GM04503 (cell line): ENCODE measurements around the gene MAP7D2.

Experiments
- DNase-seq: peaks from one replicate; pipeline ENCODE4 v3.0.0-alpha.2; 2012; ENCODE audit warnings: low read depth

MAP7D2 gene

DNA sequence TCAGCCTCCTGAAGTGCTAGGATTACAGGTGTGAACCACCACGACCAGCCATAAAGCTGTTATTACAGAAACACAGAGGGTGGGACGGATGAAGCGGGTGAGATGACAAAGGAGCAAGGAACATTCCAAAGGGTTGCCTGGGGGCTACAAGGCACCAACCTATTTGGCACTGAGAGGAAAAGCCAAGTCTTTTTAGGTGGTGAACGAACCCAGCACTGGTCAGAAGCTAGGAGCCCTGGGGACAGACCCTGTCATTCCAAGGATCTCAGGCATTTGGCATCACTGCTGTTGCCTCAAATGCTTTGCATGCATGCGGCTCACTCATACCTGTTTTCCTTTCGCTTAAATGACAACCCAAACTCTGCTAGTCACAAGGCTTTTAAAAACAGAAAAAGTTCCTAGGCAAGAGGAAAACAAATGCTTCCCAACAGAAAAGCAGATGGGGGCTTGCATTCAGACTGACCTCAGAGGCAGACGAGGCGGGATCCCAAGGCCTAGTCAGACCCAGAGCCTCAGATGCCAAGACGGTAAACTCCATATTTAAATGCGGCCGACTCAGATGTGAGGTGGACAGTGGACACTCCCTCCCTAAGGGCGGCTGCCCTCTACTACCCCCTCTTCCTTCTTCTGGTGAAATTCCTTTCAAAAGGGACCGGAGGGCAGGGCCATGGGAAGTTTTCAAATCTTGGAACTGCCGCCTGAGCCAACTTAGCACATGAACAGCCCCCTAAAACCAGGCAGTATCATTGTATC is 4.5 kb downstream of the MAP7D2 start:
- DNase-seq, result no peak

DNA sequence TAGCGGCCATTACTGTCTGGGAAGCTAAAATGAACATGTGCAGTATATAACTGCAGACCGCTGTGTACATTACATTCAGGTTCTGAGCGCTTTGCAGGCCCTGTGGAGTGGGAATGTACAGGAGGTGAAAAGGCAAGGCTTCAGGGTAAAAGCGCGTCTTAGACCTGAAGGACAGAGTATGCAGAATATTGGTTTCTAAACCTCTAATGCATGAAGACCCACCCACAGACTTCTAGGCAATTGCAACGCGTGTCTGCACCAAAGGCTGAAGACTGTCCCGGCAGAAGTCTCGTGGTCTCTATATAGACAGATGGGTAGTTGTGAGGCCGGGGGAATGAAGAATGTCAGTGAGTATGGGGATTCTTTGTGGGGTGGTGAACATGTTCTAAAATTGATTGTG is 5.4 kb downstream of the MAP7D2 start:
- no peak for DNase-seq

DNA sequence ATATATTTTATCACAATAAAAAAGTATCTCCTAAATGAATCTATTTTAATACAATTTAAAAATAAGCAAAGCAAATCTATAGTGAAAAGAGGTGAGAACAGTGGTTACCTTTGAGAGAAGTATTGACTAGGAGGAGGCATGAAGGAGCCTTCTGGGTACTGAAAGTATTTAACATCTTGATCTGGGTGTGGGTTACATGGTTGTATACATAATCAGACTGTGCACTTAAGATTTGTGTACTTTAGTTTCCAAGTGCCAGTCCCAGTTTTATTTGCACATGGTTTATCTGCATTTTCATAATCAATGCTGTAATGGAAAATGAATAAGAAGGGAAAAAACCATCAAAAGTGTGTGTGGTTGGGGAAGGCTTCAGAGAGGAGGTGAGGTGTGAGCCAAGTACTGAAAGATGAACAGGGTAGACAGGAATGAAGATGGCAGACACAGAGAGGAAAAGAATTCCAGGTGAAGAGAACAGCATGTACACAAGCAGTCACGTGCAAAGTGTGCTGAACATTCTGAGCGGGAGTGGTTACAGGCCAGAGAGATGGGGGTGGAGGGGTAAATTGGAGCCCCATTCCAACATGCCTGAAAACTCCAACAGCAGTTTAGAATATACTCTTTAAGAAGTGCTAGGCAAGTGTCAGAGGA is 14.6 kb downstream of the MAP7D2 start:
- no peak for DNase-seq

DNA sequence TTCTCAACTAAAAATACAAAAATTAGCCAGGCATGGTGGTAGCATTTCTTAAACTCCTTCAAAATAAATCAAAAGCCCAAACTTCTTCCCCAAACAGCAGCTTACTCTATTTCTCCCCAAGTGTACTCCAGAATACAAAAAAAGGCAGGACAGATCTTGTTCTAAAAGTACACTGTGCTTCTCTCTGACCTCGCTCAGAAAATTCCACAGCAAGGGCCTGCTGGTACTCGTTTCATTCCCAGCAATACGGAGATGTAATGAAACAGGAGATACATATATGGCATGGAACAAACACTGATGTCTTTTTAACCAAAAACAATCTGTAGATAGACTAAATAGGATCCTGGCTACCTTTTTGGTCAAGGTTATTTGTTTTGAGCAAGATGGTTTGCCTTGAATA is 25.2 kb downstream of the MAP7D2 start:
- DNase-seq, result no peak

DNA sequence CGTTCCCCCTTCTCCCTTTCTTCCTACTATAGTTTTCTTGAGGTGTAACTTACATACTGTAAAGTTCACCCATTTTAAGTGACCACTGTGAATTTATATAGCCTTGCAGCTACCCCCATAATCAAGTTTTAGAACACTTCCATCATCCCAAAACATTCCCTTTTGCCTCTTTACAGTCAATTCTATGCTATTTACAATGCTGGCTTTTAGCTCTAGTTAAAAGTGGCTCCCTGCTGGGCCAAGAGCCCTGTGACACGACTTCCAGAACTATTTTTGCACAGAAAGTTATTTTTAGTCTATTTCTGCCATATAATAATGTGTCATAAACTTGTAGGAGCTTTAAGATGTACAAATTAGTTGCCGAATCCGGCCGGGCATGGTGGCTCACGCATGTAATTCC is 26.9 kb downstream of the MAP7D2 start:
- DNase-seq, result no peak

DNA sequence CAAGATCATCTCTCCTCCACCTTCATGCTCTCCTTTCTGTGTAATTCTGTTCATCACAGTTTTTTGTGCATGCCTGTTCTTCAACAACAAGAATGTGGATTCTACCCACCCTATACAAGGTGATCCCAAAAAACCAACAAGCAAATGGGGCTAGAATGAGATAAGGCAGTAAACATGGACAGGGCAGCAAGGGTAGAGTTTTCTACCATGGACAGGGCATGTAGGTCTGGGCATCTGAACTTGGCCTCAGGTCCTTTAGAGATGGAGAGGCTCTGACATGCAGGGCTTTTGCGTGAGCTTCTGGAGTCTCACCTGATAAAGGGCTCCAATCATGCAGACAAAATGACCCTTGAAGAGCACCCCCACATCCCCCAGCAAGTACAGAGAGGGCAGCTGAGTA is 36.4 kb downstream of the MAP7D2 start:
- DNase-seq, result no peak

DNA sequence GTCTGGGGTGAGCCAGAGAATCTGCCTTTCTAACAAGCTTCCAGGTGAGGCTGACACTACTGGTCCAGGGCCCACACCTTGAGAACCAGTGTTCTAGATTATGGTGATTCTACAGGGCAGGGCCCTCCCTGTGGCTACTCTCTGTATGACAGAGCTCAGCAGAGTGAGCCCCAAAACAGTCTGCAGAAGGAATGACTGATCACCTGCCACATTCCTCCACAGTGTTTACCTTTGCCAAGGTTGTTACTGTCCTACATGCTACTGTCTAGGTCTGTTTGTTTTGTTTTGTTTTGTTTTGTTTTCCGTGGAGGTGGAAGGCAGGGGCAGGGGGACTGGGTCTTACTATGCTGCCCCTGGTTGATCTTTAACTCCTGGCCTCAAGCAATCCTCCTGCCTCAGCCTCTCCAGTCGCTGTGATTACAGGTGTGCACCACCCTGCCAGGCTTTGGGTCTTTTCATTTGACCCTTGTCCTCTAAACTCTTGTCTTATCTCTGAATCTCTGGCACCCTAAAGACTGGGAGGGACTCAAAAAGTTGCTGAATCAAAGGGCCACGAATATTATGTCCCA is 45.1 kb downstream of the MAP7D2 start:
- DNase-seq, result no peak

DNA sequence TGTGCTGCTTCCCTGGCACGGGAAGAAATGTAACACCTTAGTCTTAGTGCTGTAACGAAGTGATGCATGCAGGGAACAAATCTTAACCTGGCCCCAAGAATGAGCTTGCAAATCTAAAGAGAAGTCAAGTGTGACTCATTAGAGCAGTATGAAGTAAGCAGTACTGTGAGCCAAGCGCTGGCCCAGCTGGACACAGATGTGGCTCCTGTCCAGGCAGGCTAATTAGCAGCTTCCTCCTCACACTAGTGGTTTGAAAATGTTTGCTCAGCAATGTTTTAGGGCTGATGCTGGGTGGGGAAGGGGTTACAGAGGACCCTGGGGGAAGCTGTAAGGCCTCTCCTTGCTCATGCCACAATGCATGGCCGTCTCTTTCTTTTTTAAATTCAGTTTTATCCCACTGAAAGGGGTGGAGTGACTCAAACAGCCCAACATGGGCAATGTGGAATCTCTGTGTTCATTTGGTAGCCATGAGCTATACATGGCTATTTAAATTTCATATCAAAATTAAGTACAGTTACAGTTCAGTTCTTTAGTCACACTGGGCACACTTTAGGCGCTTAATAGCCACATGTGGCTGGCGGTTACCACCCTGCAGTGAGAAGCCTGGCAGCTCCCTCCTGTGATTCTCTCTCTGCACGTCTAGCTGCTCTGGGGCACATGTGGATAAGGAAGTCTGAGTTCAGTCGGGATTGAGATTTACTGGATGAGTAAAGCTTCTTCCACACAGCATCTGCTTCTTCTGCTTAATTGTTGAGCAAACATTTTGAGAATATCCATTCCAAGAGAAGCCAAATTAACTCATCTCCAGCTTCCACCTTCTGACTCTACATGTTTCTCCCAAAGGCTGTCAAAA is 48.8 kb downstream of the MAP7D2 start:
- peak; percentile 56 for DNase-seq

DNA sequence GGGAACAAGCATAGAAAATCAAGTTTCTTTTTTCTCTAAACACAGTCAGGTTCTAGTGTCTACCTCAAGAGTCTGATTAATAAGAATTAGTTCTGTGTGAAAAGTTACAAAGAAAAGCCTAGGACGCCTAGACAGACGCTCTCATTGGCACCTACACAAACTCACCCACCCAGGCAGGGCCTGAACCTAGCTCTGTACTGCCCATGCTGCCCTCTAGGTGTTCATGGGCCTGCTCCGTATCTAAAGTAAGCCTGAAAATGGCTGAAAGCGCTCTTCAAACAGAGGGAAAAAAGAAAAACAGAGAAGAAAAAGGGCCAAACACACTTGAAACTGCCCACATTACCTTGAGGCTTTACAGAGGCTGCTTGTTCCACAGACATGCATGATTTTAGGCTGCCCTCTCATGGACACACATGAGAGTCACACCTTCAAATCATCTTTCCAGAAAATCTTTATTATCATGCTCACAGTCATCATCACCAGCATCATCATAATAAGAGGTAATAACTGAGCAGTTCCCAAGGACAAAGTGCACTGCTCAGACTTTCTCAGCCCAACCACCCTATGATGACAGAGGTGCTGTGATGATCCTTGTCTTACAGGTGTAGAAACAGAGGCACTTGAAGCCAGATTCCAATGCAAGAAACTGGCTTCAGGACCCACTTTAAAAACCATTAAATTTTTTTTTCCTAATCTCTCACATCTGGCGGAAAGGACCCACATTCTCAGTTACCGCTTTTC is 49.6 kb downstream of the MAP7D2 start:
- no peak for DNase-seq

DNA sequence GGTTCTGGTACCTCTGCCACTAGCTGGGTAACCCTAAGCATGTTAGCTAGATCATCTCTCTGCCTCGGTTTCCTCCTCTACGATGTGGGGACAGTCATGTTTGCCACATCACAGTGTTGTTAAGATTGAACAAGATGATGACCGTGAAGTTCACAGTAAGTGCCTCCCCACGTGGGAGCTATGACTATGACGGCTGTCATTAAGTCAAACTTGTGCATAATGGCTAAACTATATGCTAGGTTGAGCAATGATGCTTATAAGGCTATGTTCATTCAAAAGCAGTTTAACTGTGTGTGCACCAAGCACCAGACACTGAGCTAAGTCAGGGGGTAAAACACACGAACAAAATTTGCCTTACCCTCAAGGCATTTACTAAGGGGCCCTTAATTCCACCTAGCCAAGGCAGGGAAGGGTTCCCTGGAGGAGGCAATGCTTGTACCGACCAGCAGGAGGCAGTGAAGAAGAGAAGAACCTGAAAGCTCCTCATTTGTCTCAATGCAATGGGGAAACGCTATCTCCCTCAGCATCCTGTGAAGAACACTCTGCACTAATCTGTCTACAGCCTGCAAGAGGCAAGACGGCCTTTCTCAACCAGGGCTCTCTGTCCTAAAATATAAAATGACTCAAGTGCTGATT is 52.9 kb downstream of the MAP7D2 start:
- DNase-seq, result no peak

DNA sequence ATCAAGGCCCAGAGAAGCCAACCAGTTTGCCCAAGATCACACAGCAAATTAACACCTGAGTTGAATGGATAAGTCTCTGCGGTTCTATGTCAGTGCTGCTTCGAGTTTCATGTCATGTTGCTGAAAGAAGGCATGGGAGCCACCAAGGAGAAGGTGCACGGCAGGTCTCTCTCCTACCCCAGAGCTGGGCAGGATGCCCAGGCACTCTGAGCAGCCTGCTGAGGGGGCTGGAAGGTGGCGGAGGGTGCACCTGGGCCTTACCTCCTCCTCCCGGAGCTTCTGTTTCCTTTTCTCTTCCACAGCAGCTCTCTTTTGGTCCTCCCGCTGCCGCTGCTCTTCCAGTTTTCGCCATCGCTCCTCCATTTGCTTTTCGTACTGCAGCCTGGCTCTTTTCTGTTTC is 53.6 kb downstream of the MAP7D2 start:
- DNase-seq, result no peak

DNA sequence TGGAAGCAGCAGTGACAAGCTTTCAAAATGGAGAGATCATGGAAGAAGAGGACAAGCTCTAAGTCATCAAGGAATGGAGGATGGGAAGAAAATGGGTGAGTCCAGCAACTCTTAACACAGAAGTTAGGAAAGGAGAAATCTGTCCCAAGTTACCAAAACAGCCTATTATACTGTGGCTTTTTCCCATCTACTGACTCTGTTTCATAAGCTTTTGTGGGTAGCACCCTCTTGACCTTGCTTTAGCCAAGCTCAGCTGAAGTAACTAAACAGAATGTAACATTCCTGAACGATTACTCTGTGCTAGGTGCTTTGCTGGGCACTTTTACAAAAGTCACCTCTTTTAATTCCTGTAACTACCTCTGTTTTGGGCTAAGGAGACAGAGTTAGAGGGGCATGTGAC is 54.9 kb downstream of the MAP7D2 start:
- peak; percentile 33 for DNase-seq

DNA sequence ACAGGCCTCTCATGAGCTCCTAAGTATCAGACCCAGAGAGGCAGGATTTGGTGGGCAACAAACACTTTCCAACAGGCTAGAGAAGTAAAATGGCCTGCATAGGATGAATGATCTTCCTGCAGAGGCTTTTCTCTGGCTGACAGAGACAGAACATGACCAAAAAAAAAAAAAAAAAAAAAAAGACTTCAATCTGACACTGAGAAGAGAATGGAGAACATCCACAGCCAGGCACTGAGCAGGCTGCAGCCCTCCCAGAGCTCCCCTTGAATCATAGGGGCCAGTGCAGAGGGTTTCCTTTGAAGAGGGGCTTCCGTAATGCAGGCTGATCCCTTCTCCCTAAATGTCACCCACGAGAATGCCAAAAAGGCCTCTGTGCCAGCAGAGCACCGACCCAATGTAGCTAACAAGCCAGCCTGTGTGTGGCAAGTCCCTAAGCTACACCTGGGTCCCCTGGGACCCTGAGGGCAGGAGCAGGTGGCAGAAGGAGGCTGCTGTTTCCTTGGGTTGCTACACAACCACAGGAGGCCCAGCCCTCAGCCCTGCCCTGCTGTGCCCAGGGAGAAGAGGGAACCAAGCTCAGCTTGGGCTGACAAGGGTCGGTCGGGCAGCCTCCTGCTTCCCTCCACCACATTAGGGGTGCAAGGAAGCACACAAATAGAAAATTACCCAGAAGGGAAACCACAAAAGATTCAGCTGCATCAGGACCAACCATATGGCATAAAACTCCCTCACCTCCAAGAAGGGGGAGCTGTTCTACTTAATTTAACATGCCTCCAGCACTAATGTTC is 55.6 kb downstream of the MAP7D2 start:
- no peak for DNase-seq

DNA sequence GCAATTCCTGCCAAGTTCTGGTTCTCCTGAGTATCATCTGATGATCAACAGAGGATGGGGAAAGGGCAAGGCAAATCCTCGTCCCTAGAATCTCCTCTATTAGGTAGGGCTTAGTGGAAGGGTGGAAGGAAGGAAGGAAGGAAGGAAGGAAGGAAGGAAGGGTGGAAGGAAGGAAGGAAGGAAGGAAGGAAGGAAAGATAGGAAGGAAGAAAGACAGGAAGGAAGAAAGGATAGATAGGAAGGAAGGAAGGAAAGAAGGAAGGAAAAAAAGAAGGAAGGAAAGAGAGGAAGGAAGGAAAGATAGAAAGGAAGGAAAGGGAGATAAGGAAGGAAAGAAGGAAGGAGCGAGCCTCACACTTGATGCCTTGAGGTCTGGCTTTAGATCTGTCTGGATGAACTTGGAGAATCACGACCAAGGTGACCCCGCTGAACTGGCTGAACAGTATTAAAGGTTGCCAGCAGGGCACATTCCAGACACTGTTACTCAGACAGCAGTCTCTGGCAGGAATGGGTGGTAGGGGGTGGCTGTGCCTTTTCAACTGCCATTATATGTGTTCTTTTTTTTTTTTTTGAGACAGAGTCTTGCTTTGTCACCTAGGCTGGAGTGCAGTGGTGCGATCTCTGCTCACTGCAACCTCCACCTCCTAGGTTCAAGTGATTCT is 57.1 kb downstream of the MAP7D2 start:
- no peak for DNase-seq

DNA sequence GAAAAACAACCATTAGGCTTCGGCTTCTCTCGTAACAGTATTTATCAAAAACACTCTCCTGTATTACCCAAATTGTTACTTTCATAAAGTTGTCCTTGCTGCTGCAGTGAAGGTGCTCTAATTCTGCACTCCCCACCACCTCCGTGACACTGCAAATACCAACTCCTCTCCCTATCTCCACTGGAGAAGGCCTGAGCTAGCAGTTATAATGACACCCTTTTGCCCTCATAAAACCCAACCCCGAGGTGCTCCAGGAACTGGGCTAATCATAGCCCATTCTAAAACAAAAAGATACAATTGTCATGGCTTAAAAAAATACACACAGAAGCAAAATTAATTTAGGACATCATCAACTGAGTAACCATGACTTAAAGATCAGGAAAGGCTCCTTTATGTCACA is 59.2 kb downstream of the MAP7D2 start:
- no peak for DNase-seq

DNA sequence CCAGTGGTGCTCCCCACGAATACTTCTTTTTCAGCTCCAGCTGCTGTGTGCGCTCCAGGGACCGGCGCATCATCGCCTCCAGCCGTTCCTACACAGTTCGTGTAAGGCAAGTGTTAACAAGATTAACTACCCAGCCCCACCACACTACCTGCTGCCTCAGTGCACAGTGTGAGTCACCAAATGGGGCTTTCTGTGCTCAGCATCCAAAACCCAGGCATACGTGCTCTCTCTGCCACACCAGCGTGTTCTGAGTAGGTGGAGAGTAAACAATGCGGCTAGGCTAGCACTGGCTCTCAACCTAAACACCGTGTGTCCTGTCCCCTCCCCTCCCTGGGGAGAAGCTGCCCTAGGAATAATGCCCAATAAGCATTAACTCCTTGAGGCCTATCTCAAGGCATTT is 60.0 kb downstream of the MAP7D2 start:
- no peak for DNase-seq

DNA sequence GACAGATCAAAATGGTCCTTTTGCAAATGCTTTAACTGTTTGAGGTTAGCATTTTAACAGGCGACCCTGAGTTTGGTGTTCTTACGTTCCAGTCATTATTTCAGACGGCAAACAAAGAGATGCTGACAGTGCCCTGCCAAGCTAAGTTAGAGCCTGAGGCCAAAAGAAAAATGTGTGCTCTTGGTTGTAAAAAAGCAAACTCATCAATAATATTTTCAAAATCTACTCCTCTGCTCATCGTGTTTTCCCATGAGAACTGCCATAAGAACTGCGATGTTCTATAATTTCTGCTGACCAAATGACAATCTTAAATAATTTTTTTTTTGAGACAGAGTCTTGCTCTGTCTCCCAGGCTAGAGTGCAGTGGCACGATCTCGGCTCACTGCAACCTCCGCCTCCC is 63.2 kb downstream of the MAP7D2 start:
- DNase-seq, result no peak

DNA sequence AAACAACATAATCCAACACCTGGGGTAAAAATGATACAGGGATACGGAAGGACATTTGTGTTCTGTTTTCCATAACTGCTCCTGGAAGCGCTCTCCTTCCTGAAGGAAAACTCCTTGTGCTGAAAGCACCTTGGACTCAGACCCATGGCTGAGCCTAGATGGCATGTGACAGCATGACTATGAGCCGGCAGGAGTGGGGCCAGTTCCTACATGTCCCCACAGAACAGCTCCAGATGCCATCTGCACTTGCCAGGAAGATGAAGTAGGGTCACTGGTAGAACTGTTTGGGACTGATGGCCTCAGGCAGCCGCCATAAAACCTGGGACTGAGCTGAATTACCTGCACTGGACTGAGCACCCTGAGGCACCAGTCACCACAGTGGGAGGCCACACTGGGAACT is 69.8 kb downstream of the MAP7D2 start:
- DNase-seq, result no peak

DNA sequence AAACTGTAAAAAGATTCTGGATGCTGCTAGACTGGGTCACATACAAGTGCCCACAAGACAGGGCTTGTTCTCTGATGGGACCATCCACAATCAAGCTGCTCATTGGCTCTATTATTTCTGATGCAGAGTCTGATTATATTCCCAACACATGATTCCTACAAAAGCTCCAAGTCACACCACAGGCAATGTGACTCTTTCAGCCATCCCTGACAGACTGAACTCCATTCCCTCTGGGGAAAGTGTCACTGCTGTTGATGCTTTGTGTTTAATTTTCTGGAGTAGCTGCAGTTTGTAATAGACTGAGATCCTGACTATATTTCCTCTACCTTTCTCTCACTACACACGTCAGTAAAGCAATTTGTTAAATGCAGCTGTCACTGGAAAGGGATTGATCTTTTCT is 70.5 kb downstream of the MAP7D2 start:
- no peak for DNase-seq

DNA sequence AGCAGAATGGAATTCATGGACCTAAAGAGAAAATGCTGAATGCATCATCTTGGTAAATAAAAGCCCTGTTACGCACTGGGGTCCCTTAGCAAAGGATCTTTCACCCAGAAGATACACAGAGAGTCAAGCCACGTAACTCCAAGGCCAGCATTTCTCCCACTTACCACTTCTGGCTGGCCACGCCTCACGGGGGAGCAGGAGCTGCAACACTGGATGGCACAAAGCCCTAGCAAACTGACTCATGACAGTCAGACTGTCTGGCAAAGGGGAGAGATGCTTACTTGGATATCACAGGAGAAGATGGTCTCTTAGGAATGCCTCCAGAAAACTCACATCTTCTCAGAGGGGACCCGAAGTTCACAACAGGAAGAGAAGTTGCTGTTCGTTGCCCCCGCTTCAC is 74.5 kb downstream of the MAP7D2 start:
- DNase-seq, result no peak
